Amygdala (tissue), 56 donors: ENCODE results near the gene MIA3.
A peak's percentile ranks its signal among the peaks of the same experiment; 100 is the strongest.
"Not testable (repeated sequence)": the region's sequence is repeated elsewhere in the genome, so short reads cannot be mapped to it uniquely, and the experiment has no call there.

Experiments
- DNase-seq, 56 donors: peaks; one replicate each; lab custom pipeline; 2025; lab: John Stamatoyannopoulos, UW

Gene MIA3

GRCh38 chr1:222618001-222618879 lies at the start of gene MIA3:
Gene MIA3 (plus strand): TSS chr1:222618097. CDS start chr1:222618111, 14 bp downstream.
- DNase-seq, result peak in 47 of 56 donors; percentile 35 to 94 (median 81)

GRCh38 chr1:222570837-222571236 lies 47.1 kb upstream of the MIA3 start:
- no peak for DNase-seq

GRCh38 chr1:222579316-222579715 lies 38.6 kb upstream of the MIA3 start:
- no peak for DNase-seq

- DNase-seq, result no peak
Observed at GRCh38 chr1:222582099-222582774, 35.7 kb upstream of the MIA3 start.

GRCh38 chr1:222583079-222583478 lies 34.8 kb upstream of the MIA3 start:
- no peak for DNase-seq

- DNase-seq, result no peak
Observed at GRCh38 chr1:222586842-222587241, 31.1 kb upstream of the MIA3 start.

- DNase-seq, result no peak
Observed at GRCh38 chr1:222588135-222588534, 29.8 kb upstream of the MIA3 start.

- DNase-seq, result peak; percentile 19 to 89 (median 76)
Observed at GRCh38 chr1:222589462-222590302, 28.2 kb upstream of the MIA3 start, which contains the start of gene TAF1A. Gene TAF1A (minus strand): TSS chr1:222589933.

GRCh38 chr1:222592171-222592570 lies 25.7 kb upstream of the MIA3 start:
- DNase-seq, result peak in 1 of 56 donors; percentile 2

GRCh38 chr1:222594789-222595188 lies 23.1 kb upstream of the MIA3 start:
- DNase-seq, result no peak

- DNase-seq, result no peak
Observed at GRCh38 chr1:222596696-222597095, 21.2 kb upstream of the MIA3 start.

GRCh38 chr1:222600281-222600680 lies 17.6 kb upstream of the MIA3 start:
- DNase-seq, result no peak

GRCh38 chr1:222601257-222601656 lies 16.6 kb upstream of the MIA3 start:
- DNase-seq, result no peak

GRCh38 chr1:222606757-222607156 lies 11.1 kb upstream of the MIA3 start:
- DNase-seq, result no peak

- not testable (repeated sequence) for DNase-seq
Observed at GRCh38 chr1:222609111-222609510, 8.8 kb upstream of the MIA3 start.

- DNase-seq, result no peak
Observed at GRCh38 chr1:222610728-222611127, 7.2 kb upstream of the MIA3 start.

- no peak for DNase-seq
Observed at GRCh38 chr1:222613627-222614026, 4.3 kb upstream of the MIA3 start.

GRCh38 chr1:222616525-222616924 lies 1.4 kb upstream of the MIA3 start:
- no peak for DNase-seq

GRCh38 chr1:222617367-222617951 lies 438 bp upstream of the MIA3 start:
- peak in 55 of 56 donors; percentile 27 to 96 (median 83) for DNase-seq

- DNase-seq, result peak in 14 of 56 donors; percentile 12 to 60 (median 26)
Observed at GRCh38 chr1:222618880-222619596, 1.1 kb downstream of the MIA3 start.
